H1 (cell line): ENCODE measurements around the gene ZNF112.

Experiments used
- CTCF ChIP-seq, 3 experiments: IDR thresholded peaks; 1 replicate in 2 of 3; 2 replicates in 1 of 3; pipeline versions ENCODE4 v1.5.1 to v1.6.1; 2011; ENCODE audit warnings: low read length in 3 of 3, mild to moderate bottlenecking in 3 of 3, inconsistent platforms in 2 of 3, low read depth in 1 of 3, moderate library complexity in 1 of 3; ENCODE audit not compliant: insufficient read depth in 1 of 3; ENCODE audit errors: control extremely low read depth in 1 of 3
- E2F6 ChIP-seq: IDR thresholded peaks from 2 replicates; pipeline ENCODE4 v1.6.1; 2012; ENCODE audit warnings: inconsistent platforms
- GABPA ChIP-seq: IDR thresholded peaks from 2 replicates; pipeline ENCODE4 v1.6.1; 2011; ENCODE audit warnings: mild to moderate bottlenecking, low read length, moderate library complexity, borderline replicate concordance; ENCODE audit not compliant: insufficient read depth
- GTF2F1 ChIP-seq: IDR thresholded peaks from 2 replicates; pipeline ENCODE4 v1.6.1; 2012; ENCODE audit warnings: low read depth, low read length, improper control_type of control experiment, borderline replicate concordance
- MAX ChIP-seq: IDR thresholded peaks from 2 replicates; pipeline ENCODE4 v1.6.1; 2012; ENCODE audit warnings: inconsistent platforms
- POLR2A ChIP-seq, 2 experiments: IDR thresholded peaks; 1 replicate in 1 of 2; 2 replicates in 1 of 2; pipeline ENCODE4 v1.6.1; 2011; ENCODE audit warnings: low read depth in 2 of 2, low read length in 2 of 2, mild to moderate bottlenecking in 2 of 2; ENCODE audit errors: control extremely low read depth in 1 of 2
- SUZ12 ChIP-seq: fragments of 200-600 bp; sonication (generic); IDR thresholded peaks from 2 replicates; pipeline ENCODE4 v1.6.1; 2012; ENCODE audit warnings: mild to moderate bottlenecking, inconsistent platforms, low read length, moderate library complexity, mixed read lengths
- TEAD4 ChIP-seq: IDR thresholded peaks from 2 replicates; pipeline ENCODE4 v1.6.1; 2012; ENCODE audit warnings: low read depth, low read length, inconsistent platforms, mixed read lengths
- USF2 ChIP-seq: IDR thresholded peaks from 2 replicates; pipeline ENCODE4 v1.6.1; 2011; ENCODE audit warnings: low read length, improper control_type of control experiment

GRCh38 chr19:44284968-44285367 lies 71.5 kb downstream of the ZNF112 start:
- TF ChIP-seq POLR2A (IDR thresholded peaks at IDR 0.05; ENCODE audit: control extremely low read depth in 1 of 2, low read depth in 2 of 2, low read length in 2 of 2), result no peak
- no peak for TF ChIP-seq SUZ12
- TF ChIP-seq CTCF (IDR thresholded peaks at IDR 0.05; ENCODE audit: control extremely low read depth in 1 of 3, insufficient read depth in 1 of 3, low read depth in 1 of 3, low read length in 3 of 3), result no peak
- no peak for TF ChIP-seq MAX
- TF ChIP-seq GTF2F1, result no peak
- TF ChIP-seq TEAD4, result no peak
- TF ChIP-seq USF2, result no peak
- TF ChIP-seq E2F6, result no peak
- TF ChIP-seq GABPA, result no peak
